NCI-H524 treated with DMSO at 0.1 percent for 48 hours (cell line): ENCODE results near the gene MYRIP.
"Not testable (repeated sequence)": the region's sequence is repeated elsewhere in the genome, so short reads cannot be mapped to it uniquely, and the experiment has no call there.

ENCODE experiments used
- DNase-seq: peaks from one replicate; lab custom pipeline; 2025; lab: John Stamatoyannopoulos, UW

Gene MYRIP

DNA sequence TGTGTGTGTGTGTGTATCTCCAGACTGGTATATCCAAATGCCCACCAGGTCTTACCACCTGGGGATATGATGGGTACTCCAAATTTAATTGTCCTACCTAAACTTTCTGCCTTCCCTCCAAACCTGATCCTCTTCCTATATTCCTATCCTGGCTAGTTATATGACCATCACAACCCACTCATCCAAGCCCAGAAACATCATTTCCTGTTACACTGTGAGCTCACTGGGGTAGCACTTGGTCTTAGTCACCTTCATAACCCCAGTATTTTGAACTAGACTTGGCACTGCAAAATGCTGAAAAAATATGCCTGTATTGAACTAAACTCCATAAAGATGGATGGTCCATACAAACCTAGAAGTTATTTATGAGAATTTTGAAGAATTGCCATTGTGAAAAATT is 321.3 kb downstream of the MYRIP start:
- no peak for DNase-seq

DNA sequence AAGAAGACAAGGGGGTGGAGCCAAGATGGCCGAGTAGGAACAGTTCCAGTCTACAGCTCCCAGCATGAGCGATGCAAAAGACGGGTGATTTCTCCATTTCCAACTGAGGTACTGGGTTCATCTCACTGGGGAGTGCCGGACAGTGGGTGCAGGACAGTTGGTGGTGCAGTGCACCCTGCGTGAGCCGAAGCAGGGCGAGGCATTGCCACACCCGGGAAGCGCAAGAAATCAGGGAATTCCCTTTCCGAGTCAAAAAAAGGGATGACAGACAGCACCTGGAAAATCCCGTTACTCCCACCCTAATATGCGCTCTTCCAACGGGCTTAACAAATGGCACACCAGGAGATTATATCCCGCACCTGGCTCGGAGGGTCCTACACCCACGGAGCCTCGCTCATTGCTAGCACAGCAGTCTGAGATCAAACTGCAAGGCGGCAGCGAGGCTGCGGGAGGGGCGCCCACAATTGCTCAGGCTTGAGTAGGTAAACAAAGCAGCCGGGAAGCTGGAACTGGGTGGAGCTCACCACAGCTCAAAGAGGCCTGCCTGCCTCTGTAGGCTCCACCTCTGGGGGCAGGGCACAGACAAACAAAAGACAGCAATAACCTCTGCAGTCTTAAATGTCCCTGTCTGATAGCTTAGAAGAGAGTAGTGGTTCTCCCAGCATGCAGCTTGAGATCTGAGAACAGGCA is 324.6 kb downstream of the MYRIP start:
- DNase-seq = not testable (repeated sequence)

DNA sequence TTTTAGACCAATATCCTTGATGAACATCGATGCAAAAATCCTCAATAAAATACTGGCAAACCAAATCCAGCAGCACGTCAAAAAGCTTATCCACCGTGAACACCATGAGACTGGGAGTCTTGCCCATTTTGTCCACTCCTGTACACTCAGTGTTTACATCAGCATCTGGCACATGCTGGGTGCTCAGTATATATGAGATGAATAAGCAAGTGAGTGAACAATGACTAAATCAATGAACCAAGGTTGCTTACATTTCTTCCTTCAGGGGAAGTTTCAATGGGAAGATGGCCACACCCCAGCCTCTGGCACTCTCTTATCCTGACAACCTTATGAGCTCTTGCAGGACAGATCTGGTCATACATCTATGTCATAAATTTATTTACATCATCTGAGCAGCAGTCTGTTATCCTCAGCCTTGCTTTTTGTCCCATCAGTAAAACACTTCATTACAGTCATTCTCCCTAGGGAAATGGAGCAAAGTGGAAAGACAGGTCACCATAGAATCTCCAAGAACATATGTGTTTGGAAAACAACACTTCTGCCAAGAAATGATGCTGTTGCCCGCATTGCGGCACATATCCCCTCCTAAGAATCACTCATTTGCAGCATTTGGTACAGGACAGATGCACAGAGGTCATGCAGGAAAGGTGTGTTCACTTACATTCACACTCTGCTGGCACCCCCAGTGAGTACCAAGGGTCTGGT is 328.3 kb downstream of the MYRIP start:
- no peak for DNase-seq

GRCh38 chr3:40143283-40144090 is 334.1 kb downstream of the MYRIP start:
- no peak for DNase-seq

DNA sequence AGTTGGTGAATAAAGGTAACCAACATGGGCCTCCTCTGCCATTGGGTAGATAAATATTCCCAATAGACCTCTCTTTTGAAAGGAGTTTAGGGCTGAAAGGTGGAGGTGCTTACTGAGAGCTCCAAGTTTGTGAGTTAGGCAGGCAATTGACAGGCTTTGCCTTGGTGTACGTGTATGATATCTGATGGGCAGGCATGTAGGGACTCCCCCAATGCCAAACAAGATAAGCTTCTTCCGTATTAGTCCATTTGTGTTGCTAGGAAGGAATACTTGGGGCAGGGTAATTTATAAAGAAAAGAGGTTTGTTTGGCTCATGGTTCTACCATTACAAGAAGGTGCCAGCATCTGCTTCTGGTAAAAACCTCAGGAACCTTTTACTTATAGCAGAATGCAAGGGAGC is 339.4 kb downstream of the MYRIP start:
- no peak for DNase-seq

GRCh38 chr3:40152482-40153133 is 343.2 kb downstream of the MYRIP start:
- no peak for DNase-seq

- no peak for DNase-seq
Observed at GRCh38 chr3:40160933-40161332, 351.5 kb downstream of the MYRIP start.

GRCh38 chr3:40162616-40163015 is 353.2 kb downstream of the MYRIP start:
- DNase-seq = no peak

DNA sequence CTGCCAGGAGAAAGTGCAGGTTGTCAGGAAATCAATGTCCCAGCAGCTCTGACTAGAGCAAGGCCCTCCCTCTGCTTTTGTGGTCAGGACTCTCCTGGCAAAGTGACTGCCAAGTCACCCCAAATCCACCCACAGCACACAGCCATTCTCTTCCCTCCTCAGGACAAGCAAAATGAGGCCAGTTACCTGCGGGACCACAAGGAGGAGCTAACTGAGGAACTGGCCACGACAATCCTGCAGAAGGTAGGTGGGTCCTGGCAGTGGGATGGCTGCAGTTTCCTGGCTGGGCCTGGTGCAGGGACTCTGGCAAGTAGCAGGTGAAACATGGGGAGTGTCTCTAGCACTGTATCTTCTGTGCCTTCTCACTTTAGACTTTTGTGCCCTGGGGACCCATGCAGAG is 357.6 kb downstream of the MYRIP start:
- DNase-seq = no peak

- DNase-seq = no peak
Observed at GRCh38 chr3:40167958-40168357, 358.5 kb downstream of the MYRIP start.

DNA sequence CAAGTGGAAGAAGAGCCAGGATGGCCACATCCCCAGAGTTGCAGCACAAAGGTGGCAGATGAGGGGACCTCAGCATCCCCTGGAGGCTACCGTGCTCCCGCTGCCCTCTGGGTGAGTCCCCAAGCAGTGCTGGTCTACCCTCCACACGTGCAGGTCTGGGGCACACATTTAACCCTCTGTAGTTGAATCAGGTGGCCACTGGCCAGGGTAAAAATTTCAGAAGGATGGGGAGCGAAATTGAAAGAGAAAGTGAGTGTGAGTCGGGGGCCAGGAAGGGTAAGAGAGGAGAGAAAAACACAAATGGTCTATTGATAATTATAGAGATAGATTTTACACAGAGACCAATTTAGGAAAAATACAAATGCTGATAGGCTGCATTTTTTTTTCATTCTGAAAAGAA is 360.6 kb downstream of the MYRIP start:
- DNase-seq = no peak

DNA sequence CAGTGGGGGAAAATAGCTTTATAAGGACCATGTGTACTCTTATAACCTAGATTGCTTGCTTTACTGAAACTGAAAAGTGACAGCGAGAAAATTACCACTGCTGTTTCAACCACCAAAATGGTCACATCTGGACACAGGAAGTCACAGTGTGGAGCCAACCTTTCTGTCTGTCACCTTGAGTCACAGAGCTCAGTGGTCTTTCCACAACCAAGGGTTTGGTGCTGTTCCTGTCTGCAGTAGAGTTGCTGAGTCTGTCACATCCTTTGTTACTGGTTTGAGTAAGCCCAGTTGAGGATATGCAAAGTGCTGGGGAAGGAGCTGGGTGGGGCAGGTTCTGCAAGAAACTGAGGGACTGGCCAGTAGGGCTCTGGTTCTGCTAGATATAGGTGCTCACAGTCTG is 361.0 kb downstream of the MYRIP start:
- DNase-seq = no peak

GRCh38 chr3:40172560-40172959 is 363.2 kb downstream of the MYRIP start:
- DNase-seq = peak; percentile 68

GRCh38 chr3:40173227-40173721 is 363.9 kb downstream of the MYRIP start:
- peak; percentile 38 for DNase-seq

- DNase-seq = no peak
Observed at GRCh38 chr3:40178012-40178594, 368.7 kb downstream of the MYRIP start.

- peak; percentile 8 for DNase-seq
Observed at GRCh38 chr3:40179016-40179415, 369.6 kb downstream of the MYRIP start.

DNA sequence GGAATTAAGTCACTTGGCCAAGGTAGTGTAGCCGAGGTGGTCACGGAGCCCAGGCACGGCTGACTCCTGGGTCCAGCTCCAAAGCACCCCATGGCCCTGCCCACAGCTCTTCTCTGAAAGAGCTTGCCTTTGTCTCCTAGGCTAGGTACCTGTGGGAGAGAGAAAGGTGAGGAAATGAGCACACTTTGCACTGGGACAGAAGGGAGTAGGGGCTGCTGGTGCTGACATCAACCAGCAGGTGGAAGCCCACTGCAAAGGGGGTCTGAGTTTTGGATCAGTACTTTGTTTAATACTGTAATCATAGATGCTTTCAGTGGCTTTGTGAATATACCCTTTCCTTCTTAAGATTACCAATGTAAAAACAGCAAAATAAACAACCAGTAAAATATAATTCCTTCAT is 371.8 kb downstream of the MYRIP start:
- no peak for DNase-seq

DNA sequence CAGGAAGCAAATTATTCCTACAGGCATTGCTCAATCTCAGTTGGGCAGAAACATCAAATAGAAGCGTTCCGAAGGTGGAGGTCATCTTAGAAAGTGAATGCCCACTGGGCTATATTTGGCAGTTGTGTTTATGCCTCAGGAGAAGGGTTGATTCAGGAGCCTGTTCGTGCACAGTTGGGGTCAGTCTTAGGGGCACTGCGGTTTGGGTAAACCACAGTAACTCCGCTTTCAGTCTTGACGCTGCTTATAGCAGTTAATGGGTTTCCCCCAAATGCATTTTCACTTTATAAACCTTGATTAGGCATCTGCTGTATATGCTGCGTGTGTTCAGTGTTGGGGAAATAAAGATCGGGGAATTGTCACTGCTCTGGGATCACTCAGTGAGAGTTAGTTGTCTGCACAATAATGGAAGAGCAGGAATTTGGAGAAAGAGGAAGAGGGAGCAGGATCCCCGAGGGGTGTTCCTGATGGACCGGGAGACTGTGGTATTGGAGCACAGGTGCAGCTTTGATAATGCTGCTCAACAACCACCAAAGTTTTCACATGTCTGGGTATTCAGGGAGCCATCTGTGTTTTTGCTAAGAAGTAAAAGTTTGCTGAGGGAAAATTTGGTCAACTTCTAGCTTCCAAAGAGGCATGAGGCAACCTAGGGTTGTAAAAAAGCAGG is 375.8 kb downstream of the MYRIP start:
- DNase-seq = no peak

DNA sequence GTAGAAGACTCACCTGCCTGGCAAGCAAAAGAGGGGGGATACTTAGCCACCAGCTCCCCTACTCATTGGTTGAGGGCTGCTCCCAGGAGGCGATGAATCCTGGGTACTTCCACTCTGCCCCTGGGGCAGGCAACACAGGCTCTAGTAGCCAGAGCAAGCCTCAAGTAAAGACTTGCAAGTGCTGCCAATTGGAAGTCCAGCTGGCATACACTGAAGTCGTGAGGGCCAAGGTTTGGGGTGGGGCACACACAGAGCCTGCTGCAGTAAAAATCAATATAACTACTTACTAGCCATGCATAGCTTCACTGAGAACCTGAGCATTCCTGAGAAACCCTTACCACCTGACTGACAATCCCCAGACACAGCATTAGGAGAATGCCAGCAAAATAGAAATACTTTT is 377.1 kb downstream of the MYRIP start:
- DNase-seq = no peak

DNA sequence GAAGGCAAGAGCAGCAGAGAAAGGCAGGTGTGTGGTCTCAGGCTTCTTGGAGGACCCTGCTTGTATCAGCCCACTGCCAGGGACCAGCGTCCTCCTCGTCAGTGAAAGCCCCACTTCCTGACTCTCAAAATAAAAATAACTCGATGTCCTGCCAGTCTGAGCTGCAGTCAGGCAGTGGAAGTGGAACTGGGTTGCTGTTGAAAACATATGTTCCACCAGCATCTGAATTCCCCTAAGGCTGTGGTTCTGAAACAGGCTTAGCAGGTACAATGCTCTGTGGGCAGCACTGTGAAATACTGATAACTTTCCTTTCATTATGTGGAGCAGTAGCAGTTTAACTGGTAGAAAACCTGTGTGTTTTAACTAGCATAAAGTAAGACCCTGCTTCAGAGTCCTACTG is 378.5 kb downstream of the MYRIP start:
- no peak for DNase-seq

GRCh38 chr3:40189118-40189517 is 379.7 kb downstream of the MYRIP start:
- DNase-seq = no peak
